Activated effector memory CD4-positive, alpha-beta T cell treated with Interleukin-2 at 50 U/mL for 16 hours (primary cell): ENCODE measurements around the gene SNX6.

Experiments used
- DNase-seq: peaks from one replicate; pipeline ENCODE4 v3.0.0-alpha.2; 2020

Gene SNX6

GRCh38 chr14:34633742-34634141 lies 3.8 kb upstream of the SNX6 start:
- DNase-seq = no peak

- no peak for DNase-seq
Observed at GRCh38 chr14:34632411-34632978, 2.5 kb upstream of the SNX6 start.

GRCh38 chr14:34629344-34629656 lies 648 bp downstream of the SNX6 start:
- no peak for DNase-seq

DNA sequence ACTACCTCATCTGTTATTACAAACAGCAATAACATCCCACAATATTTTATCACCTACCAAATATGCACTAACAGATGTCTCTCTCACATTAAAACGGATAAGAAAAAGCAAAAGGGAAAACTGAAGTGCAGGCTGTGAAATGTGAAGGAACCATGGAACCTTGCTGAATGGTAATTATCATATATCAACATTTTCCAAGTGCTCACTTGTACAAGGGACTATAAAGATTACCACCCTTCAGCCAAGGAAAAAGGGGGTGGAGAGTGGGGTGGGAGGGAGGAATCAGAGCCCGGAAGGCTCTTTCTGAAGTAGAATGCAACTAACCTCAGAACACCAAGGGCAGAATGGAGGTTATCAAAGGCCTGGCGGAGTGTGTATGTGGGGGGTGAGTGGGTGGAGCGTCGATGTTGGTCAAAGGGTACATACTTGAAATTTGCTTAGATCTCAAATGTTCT lies 1.2 kb downstream of the SNX6 start:
- DNase-seq = no peak

DNA sequence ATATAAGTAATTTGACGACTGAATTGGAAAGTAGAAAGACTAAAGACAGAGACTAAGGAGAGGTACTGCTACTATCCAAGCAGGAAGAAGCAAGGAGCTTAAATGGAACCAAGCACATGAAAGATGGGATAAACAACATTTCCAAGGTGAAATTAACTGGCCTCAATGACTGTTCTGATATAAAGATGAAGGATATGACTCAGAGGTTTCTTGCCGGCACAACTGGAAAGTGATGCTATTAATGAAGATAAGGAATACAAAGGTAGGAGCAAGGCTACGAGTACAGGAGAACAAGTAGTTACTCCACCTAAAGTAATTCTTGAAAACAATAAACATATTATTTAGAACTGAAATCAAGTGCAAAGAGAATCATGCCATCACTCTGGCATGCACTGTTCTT lies 6.4 kb downstream of the SNX6 start:
- DNase-seq = no peak

- DNase-seq = no peak
Observed at GRCh38 chr14:34620839-34621238, 9.1 kb downstream of the SNX6 start.

DNA sequence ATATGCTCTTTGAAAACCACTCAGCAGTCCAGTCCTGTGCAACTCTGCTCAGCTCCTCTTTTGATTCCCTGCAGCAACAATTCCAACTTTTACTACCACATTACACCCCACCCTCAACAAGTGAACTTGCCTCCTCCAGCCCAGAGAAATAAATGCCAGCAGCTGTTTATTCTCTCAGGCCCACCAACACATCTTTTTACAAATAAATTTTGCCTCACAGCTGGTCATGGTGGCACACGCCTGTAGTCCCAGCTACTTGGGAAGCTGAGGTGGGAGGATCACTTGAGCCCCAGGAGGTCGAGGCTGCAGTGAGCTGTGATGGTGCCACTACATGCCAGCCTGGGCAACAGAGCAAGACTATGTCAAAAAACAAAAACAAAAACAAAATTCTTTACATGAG lies 9.8 kb downstream of the SNX6 start:
- no peak for DNase-seq

GRCh38 chr14:34619471-34619870 lies 10.5 kb downstream of the SNX6 start:
- DNase-seq = no peak

GRCh38 chr14:34616360-34616759 lies 13.6 kb downstream of the SNX6 start:
- DNase-seq = no peak

DNA sequence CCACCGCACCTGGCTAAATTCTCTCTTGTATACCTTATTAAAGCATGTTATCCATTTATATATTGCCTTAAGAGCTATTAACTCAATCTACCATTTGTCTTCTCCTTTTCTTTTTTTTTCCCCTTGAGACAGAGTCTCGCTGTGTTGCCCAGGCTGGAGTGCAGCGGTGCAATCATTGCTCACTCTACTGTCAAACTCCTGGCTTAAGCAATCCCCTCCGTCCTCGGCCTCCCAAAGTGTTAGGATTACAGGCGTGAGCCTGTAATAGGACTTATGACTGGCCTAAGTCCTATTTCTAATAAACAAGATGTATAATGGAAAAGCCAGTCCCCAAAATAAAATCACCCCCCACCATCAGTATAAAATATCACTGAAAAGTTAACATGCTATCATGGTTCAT lies 14.4 kb downstream of the SNX6 start:
- DNase-seq = no peak

DNA sequence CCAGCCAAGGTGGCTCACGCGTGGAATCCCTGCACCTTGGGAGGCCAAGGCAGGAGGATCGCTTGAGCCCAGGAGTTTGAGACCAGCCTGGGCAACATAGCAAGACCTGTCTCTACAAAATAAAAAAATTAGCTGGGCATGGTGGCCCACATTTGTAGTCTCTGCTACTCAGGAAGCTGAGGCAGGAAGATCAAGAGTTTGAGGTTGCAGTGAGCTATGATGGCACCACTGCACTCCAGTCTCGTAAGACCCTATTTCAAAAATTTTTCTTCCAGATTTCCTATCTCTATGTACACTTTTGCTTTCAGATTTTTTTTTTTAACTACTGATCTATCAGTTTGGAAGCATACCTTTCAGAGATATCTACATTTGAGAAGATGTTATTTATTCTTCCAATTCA lies 15.3 kb downstream of the SNX6 start:
- DNase-seq = no peak

DNA sequence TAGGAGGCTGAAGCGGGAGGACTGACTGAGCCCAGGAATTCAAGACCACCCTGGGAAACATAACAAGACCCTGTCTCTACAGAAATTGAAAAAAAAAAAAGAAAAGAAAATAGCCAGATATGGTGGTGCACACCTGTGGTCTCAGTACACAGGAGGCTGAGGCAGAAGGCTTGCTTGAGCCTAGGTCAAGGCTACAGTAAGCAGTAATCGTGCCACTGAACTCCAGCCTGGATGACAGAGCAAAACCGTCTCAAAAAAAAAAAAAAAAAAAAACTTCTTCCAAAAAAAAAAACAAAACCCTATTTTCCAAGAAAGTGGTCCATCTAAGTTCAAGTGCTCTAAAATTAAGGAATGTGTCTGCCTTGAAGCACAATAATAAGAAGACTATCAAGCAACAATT lies 19.8 kb downstream of the SNX6 start:
- DNase-seq = no peak

DNA sequence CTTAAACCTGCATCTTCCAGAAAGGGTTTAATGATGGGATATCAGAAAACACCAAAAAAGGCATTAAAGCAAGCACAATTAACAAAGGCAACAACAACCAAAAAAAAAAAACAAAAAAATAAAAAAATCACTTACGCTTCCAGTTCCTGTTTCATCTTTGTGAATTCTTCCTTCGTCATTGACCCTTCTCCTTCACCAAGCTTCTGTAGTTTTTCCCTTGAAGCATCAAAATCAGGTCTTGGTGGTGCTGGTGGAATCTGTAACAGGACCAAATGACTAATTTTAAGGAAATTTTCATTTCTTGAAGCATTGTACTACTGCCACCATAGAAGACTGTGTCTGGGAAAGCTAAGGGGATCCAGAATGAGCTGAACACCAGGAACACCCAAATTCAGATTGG lies 24.5 kb downstream of the SNX6 start:
- DNase-seq = no peak

GRCh38 chr14:34604995-34605394 lies 25.0 kb downstream of the SNX6 start:
- DNase-seq = no peak

DNA sequence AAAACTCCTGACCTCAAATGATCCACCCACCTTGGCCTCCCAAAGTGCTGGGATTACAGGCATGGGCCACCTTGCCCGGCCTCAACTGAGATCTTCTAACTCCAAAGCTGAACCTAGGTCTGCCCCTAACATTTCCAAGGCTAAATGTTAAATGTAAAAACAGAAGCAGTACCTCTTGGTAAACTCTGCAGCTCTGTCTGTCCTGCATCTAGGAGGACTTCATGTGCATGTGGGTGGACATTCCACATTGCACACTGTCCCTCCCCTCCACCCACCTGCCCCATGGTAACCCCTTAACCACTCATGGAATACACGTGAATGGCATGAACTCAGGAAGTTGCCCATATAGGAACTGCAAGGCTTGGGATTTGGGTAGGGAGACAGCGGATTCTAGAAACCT lies 33.1 kb downstream of the SNX6 start:
- DNase-seq = no peak

DNA sequence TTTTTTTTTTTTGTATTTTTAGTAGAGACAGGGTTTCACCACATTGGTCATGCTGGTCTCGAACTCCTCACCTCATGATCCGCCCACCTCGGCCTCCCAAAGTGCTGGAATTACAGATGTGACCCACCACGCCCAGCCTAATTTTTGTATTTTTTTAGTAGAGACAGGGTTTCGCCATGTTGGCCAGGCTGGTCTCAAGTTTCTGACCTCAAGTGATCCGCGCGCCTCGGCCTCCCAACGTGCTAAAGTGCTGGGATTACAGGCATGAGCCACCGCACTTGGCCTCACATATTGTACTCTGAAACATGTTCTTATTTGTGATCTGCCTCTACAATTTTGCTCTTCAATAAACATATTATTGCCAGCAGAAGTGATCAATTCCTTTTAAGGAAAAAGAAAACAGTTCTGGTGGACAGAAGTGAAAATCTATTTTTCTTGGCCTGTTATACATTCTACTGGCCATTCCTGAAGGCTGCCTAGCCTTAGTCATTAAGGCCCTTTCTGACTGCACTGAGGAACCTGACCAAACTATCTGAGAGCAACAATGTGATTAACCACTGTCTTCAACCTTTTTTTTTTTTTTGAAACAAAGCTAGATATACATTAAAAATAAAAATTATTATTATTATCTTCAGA lies 36.1 kb downstream of the SNX6 start:
- no peak for DNase-seq

DNA sequence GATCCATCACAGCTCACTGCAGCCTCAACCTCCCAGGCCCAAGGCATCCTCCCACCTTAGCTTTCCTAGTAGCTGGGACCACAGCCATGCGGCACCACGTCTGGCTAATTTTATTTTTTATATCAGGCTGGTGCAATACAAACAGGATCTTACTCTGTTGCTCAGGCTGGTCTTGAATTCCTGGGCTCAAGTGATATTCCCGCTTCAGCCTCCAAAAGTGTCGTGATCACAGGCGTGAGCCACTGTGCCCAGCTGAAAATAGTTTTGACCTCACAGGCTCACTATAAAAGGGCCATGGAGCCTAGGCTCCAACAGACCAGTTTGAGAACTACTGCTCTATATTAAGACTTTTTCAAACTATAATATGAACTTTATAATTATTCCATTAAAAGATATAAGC lies 37.3 kb downstream of the SNX6 start:
- no peak for DNase-seq

DNA sequence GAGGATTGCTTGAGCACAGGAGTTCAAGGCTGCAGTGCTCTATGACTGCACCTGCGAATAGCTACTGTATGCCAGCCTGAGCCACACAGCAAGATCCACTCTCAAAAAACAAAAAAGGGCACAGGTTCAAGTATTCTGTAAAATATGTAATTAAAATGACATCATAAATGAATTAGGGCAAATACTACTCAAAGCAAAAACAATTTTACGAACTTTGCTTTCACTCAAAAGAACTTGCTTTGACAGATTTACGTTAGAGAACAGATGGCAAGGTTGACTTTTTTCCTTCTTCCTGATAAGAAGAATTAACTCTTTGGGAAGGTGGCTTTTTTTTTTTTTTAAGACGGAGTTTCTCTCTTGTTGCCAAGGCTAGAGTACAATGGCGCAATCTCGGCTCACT lies 46.4 kb downstream of the SNX6 start:
- no peak for DNase-seq

DNA sequence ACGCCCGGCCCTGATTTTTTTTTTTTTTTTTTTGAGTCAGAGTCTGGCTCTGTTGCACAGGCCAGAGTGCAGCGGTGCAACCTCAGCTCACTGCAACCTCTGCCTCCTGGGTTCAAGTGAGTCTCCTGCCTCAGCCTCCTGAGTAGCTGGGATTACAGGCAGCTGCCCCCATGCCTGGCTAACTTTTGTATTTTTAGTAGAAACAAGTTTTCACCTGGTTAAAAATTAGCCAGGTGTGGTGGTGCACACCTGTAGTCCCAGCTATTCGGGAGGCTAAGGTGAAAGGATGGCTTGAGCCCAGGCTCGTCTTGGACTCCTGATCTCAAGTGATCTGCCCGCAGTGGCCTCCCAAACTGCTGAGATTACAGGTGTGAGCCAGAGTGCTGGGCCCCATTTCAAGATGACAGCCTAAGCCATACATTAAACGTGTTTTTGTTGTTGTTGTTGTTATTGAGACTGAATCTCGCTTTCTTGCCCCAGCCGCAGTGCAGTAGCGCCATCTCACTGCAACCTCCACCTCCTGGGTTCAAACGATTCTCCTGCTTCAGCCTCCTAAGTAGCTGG lies 47.7 kb downstream of the SNX6 start:
- no peak for DNase-seq

DNA sequence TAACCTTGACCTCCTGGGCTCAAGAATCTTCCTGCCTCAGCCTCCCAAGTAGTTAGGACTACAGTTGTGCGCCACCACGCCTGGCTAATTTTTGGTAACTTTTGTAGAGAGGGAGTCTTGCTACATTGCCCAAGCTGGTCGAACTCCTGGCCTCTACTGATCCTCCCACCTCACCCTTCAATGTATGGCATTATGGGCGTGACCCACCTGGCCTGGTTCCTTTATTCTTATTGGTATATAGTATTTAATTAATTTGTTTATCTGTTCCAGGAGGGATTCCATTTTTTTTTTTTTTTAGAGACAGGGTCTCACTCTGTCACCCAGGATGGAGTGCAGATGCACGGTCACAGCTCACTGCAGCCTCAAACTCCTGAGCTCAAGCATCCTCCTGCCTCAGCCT lies 49.6 kb downstream of the SNX6 start:
- DNase-seq = no peak

DNA sequence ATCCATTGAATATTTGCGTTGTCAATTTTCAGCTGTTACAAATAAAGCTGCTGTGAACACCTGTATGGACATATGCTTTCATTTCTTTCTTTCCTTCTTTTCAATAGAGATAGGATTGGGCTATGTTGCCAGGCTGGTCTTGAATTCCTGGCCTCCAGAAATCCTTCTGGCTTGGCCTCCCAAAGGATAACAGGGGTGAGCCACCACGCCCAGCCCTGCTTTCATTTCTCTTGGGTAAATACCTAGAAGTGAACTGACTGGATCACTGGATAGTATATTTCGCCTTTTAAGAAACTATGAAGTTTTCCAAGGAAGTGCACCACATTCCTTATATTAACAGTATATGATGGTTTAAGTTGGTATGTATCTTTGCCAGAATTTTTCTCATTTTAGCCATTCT lies 58.2 kb downstream of the SNX6 start:
- no peak for DNase-seq

GRCh38 chr14:34569750-34570149 lies 60.2 kb downstream of the SNX6 start:
- DNase-seq = no peak

DNA sequence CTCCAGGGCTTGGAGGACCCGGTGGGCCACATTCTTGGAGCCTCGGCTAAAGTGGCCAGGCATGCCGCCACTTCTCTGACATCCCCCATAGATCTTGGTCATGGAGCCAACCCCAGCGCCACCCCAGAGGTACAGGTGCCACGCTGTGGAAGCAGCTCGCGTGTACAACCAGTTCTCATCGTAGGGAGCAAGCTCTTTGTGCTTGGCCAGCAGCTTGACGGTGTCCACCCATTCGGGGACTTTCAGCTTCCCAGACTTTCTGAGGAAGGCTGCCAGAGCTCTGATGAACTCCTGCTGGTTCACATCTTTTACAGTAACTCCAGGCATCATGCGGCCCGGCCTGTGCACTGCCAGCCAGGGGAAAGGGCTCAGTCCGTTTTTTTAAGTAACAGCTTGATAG lies 61.1 kb downstream of the SNX6 start:
- DNase-seq = no peak

DNA sequence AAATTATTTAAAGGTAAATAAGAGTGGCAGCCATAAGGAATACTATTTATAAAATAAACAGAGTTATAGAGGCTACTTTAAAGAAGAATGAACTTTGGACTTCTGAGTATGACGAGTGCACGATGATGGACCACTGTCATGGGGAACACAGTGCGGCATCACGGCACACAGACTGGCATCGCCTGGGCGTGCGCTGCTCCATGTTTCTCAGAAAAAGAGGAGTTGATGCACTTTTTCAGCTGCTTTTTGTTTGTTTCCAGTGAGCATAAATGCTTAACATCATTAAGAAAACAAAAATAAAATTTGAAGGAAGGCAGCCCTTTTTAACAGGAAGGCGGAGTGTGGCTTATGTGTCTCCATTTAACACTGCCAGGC lies 67.2 kb downstream of the SNX6 start:
- no peak for DNase-seq
